HG03342 (cell line): ENCODE results near the gene SEC14L1.

Source experiments
- ATAC-seq: cut with Tn5 transposase; IDR thresholded peaks from one replicate; pipeline ENCODE4 v1.9.1; 2021; ENCODE audit warnings: mild to moderate bottlenecking, moderate library complexity; ENCODE audit not compliant: unreplicated experiment

The SEC14L1 gene

DNA sequence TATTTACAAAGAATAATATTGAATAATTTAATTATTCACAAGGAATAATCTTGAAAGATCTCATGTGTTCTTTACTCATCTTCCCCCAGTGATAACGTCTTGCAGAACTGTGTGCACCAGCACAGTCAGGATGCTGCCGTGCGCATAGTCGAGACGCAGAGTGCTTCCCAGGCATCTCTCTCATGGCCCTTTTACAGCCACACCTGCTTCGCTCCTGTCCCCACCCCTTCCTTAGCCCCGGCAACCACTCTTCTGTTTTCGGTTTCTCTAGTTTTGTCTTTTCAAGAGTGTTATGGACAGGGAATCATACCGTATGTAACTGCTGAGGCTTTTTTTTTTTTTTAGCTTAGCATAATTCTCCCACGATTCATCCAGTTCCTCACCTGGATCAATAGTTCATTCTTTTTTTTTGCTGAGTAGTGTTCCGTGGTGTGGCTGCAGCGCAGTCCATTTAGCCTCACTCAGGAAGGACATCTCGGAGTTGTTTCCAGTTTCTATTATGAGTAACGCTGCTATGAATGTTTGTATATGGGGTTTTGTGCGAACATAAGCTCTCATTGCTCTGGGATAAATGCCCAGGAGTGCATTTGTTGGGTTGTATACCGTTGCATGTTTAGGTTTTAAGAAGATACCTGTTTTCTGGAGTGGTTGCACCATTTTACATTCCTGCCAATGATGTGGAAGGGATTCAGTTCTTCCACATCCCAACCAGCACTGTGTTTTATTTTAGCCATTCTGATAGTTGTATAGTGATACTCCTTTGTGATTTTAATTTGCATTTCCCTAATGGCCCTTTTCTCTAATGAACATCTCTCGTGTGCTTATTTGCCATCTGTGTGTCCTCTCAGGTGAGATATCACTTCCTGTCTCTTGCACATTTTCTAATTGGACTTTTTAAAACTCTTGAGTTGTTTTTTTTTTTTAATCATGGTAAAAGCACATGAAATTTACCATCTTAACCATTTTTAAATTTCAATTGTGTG lies 47.6 kb downstream of the SEC14L1 start:
- ATAC-seq: no peak

DNA sequence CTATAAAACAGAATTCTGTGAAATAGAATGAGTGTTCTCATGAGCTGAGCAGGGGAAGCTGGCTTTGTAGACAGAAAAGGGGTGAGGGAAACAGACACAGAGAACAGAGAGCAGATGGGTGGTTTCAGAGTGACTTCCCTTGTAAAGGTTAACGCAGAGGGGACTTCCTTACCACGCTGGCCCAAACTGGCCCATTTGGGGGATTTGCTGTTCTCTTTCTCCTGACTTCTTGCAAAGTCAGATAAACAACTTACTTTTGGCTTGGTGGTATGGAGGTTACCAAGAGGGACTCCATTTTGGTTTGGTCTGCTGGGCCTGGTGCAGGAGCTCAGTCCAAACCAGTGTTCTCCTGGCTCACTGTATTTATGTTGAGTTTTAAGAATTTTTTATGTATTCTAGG lies 48.4 kb downstream of the SEC14L1 start:
- no peak for ATAC-seq

DNA sequence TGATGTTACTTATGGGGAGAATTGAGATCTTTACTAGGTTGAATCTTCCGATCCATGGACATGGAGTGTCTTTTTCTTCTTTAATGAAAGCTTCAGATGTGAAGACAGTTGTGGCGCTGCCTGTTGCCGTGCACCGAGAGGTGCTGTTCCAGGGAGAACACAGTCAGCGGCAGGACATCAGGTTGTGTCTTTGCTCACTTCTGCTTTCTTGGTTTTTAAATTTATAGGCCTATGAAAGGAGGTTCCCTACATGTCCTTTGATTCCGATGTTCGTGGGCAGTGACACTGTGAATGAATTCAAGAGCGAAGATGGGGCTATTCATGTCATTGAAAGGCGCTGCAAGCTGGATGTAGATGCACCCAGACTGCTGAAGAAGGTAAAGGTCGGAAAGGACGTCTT lies 49.8 kb downstream of the SEC14L1 start:
- no peak for ATAC-seq

DNA sequence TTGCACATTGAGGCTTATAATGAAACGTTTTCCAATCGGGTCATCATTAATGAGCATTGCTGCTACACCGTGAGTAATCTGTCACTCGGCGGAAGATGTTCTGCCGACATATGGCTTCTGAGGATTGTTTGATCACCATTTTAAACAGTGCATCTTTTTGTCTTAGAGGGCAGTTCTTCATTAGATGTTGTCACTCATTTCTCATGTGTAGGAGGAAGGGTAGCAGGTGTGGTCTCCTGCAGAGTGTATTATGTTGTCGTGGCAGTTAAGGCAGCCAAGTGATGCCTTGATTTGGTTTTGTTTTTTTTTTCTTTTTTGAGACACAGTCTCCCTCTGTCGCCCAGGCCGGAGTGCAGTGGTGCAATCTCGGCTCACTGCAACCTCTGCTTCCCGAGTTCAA lies 50.5 kb downstream of the SEC14L1 start:
- ATAC-seq: no peak

DNA sequence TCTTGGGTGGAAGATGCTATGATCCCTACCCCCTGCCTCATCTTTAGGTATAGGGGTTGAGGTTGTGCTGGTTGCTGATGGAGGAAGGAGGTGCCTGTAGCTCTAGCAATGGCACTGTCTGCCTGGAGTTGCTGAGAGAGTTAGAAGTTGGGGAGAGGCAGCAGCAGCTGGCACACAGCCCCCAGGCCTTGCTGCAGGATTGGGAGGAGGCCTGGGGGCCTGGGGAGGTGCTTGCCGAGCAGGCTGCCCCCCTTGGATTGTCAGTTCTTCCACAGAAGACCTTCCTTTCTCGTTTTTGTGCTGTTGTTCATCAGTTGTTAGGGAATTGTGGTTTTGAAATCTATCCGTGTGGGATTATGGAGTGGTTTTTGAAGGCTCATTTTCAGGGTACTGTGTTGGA lies 52.9 kb downstream of the SEC14L1 start:
- ATAC-seq: no peak

DNA sequence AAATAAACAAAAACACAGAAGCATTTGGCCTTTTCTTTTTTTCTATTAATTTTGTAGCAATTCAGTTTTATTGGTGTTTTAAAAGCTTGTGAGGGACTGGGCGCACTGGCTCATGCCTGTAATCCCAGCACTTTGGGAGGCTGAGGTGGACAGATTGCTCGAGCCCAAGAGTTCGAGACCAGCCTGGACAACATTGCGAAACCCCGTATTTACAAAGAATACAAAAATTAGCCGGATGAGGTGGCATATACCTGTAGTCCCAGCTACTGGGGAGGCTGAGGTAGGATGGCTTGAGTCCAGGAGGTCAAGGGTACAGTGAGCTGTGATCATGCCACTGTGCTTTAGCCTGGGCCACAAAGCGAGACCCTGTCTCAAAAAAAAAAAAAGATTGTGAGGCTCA lies 53.4 kb downstream of the SEC14L1 start:
- ATAC-seq: no peak

DNA sequence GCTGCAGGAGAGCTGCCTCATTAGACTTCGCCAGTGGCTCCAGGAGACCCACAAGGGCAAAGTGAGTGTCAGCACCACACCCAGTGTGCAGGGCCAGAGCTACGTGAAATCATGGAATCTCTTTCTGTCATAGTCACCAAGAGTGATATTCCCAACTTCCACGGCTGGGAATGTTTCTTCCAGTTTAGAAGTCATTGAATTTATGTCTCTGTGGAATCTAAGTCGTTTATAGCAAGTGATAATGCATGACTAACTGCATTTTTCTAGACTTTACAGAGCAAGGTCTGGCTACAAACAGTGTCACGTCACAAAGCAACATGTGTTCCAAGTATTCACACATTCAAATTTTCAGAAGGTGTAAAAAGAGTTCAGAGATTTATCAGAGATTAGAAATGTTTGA lies 55.5 kb downstream of the SEC14L1 start:
- ATAC-seq: no peak

DNA sequence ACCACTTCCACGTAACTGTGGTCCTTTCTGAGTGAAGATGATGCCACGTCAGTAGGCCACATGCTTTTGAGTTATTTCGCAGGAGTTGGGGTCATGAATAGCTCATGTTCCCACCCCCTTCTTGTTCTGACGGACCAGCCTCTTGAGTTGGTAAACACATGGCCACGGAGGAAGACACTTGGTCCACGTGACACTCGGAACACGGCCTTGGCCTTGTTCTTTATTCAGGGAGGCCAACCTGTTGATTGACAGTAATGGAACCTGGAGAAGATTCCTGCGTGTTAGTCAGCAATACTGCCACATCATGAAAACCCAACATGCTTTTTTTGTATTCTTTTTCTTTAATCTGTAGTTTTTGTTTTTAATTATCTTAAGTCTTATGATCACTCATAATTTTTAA lies 56.3 kb downstream of the SEC14L1 start:
- ATAC-seq: no peak

DNA sequence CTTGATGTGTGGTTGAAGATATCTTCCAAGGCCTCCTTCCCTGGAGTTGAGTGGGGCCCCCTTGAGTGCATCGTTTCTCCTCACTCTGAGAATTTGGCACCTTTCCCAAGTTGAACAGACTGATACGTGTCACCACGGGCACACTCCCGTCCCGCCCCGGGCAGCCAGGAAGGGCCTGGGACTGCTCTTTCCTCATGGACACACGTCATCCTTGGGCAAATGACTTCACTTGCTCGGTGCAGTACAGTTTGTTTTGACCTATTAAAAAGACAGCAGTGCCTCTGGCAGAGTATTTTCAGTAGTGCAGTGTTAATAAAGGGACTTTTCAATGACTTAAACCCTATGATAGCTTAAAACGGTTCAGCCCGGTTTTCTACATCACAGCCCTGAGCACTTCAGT lies 59.9 kb downstream of the SEC14L1 start:
- ATAC-seq: no peak

DNA sequence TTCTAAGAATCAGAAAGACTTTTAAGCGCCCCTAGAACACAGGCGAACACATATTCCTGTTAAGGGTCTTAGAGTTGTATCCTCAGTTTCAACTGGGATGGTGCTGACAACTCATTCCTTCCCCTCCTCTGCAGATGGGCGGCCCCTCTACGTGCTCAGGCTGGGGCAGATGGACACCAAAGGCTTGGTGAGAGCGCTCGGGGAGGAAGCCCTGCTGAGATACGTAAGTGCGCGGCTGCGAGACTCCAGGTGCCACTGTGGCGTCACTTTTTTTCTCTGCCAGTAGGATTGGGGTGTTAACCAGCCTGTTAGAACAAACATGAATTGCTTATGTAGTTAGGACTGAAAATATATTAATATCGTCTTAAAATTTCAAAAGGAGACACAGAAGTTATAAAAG lies 62.7 kb downstream of the SEC14L1 start:
- no peak for ATAC-seq

DNA sequence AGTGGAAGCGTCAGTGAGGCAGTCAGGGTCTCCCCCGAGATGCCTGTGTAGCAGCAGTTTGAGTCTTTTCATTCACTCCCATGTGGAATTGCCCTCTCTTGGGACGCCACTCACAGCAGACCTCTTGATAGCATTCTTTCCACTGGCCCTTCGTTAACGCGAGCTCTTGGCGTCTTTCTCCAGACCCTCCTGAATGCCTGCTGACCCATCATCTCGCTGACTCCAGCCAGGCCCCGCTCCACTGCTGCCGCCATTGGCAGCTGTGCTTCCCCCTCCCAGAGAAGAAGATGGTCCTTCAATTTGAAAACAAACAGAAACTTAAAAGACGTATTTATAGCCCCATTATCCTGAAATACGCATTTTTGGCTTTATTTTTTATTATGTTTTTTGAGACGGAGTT lies 63.1 kb downstream of the SEC14L1 start:
- no peak for ATAC-seq

DNA sequence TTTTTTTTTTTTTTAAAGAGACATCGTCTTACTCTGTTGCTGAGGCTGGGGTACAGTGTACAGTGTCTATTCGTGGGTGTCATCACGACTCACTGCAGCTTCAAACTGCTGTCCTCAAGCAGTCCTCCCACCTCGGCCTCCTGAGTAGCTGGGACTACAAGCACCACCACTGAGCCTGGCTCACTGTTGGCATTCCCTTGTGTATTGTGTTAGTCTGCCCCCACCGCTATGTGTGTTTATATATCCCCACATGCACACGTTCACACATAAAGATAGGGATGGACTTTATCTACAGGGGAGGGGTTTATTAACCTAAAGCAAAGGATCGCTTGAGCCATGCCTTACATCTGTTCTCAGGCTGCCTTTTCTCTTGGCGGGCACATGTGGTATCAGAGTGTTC lies 63.8 kb downstream of the SEC14L1 start:
- ATAC-seq: no peak

DNA sequence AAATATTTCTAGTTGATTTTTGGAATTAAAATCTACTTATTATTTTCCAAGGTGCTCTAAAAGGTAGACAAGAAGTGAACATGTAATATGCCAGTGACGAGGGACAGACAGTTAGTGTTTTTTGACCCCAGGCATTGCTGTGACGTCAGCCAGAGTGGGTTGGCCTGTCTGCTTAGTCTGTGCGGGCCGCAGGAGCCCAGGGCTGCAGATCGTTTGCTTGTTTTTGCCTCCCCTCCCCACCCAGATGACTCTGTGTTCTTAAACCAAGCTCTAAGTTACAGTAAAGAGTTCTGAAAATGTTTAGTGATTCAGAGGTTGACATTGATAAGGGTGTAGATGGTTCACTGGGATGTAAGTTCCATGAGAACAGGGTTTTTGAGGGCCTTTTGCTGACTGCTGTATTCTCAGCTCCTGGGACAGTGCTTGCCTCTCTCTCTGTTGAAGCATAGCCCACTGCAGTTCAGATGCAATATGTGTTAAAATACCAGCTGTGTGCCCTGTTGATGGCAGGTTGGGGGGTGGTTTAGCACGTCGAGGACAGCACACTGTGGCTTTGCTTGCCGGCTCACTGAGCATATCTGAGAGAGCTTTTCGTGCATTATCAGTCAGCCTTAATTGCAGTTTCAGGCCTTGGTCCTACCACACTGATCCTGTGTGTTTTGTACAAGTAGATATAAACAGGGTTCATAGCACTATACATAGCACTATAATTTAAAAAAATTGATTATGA lies 64.8 kb downstream of the SEC14L1 start:
- ATAC-seq: no peak

DNA sequence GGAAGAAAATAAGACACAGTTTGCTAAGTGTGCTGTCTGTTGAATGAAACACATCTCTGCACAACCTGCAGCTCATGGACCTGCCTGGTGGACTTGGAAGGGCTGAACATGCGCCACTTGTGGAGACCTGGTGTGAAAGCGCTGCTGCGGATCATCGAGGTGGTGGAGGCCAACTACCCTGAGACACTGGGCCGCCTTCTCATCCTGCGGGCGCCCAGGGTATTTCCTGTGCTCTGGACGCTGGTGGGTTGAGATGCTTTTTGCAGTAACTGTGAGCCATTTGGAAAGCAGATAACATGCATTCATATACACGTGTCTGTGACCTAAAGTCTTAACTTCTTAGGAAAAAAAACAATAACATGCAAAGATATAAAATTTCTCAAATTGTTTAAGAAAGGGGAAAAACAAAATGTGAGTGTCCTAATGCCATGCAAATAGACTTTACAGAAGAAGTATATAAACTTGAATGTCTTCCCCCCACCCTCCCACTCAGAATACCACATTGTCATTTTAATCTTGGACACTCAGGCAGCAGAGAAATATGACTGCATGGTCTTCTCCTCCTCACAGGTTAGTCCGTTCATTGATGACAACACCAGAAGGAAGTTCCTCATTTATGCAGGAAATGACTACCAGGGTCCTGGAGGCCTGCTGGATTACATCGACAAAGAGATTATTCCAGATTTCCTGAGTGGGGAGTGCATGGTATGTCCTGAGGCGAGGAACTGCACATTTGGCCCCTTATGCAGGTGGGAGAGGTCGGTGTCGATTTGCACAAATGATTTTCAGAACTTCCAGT lies 65.6 kb downstream of the SEC14L1 start:
- no peak for ATAC-seq

DNA sequence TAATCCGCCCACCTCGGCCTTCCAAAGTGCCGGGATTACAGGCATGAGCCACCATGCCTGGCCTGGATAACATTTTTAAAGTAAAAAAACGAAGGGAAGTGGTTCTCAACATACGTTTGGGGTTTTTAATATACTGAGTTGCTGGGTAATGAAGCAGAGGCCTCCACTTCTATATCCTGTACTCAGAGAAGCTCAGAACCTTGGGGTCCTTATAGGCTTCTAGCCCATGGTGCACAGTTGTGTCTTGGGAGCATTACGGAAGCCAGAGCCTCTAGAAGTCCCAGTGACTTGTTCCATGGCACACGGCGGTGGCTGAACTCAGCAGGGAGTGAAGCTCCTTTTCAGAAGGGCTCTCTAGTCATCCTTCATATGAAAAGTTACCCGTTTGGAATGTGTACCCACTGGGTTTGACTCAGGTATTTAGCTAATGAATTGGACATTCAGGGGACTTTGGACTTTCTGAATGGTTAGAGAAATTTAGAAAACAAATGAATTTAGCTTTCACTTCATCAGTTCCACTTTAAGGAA lies 67.0 kb downstream of the SEC14L1 start:
- no peak for ATAC-seq

DNA sequence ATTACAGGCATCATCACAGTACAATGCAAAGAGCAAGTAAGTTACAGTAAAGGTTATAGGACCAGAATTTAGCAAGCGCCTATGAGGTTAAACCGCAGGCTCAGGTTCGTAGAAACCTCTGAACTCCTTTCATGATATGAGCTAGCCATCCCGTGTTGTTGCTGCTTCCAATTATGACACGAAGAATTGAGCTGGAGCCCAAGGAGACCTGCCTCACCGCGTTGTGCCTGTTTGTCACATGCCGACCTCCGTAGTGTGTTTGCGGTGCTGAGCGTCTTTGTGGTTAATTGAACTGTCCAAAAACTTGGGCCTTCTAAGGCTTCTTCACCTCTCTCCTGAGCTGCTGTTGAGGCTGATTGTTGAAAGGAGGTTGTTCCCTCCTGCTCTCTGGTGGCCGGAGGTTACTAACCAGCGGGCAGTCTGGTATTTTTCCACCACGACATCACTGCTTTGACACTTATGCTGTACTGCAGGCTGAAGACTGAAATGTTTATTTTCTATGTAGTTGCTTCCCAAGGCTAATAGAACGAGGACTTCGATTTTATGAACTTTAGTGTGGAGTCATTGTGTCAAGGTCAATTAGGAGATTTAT lies 67.5 kb downstream of the SEC14L1 start:
- ATAC-seq: no peak

DNA sequence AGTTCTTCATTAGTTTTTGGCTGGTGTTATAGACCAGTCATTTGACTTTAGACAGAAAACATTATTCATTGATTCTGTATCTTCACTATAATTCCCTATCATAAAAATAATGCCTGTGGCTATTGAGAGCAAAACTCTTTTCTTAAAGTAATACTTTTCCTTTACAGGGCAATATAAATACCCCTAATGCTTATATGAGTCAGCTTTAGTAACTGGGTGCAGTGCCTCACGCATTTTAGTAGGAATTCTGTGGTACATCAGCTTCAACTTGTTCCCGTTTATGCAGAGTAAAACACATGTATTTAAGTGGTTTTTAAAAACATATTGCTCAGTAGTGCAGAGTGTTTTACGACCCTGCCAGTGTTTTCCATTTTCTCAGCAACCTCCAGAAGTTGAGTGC lies 68.1 kb downstream of the SEC14L1 start:
- no peak for ATAC-seq

DNA sequence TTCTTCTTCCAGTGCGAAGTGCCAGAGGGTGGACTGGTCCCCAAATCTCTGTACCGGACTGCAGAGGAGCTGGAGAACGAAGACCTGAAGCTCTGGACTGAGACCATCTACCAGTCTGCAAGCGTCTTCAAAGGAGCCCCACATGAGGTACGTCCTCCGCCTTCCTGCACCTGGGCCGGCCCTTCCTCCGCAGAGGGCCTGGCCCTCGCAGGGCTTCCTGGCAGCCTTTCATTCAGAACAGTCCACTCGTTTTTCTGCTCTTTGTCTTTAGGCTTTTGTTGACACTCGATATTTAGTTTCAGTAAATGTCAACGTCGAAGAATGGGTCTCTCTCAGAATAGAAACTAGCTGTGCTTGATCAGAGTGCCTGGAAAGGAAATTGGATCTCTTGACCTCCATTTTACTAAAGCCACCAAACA lies 68.6 kb downstream of the SEC14L1 start:
- ATAC-seq: no peak

DNA sequence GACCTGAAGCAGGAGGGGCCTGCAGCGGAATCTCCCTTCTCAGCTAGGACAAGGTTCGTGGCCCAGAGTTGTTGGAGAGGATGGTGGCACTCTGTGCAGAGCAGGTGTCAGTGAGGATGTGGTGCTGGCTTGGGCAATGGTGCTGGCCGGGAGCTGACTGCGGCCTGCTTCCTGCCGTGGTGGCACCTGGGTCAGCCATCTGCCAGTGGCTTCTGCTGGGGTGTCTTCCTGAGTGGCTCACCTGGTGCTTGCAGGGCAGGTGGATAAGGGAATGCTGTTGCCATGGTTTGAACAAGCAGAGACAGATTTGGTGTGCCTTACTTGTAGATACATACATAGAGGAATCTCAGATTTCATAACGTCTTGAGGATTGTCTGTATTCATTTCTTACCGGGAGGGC lies 69.6 kb downstream of the SEC14L1 start:
- no peak for ATAC-seq

DNA sequence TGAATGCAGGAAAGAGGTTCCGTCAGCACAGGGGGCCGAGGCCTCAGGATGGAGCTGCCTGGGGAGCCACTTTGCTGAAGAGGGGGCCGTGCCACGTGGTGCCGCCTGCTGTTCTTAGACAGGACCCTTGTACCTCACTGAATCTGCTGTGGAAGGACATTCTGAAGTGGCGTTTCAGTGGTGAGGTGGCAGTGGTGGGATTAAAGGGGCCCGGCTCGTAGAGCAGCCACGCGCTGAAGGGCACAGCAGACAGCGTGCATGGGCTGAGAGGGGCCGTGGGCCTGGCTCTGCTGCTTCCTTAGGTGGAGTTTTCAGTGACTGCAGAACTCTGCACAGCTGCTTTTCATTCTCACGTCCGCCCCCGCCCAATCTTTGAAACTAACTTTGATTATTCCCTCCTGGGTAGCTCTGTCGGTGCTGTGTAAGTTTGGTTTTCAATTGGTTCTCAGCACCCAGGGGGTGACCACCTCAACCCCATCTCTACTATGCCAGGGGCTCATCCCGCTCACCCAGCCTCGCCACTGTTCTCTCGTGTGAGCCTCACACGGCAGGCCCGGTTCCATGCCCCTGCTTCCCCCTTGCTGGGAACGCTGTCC lies 70.3 kb downstream of the SEC14L1 start:
- no peak for ATAC-seq
